HCT116 (cell line): ENCODE results near the gene ACTL7B.

Experiments used
- EZH2 ChIP-seq: fragments of 200-600 bp; sonication (generic); IDR thresholded peaks from 2 replicates; pipeline ENCODE4 v1.6.1; 2017; ENCODE audit warnings: antibody characterized with exemption, mixed run types
- EZH2phosphoT487 ChIP-seq: fragments of 200-600 bp; IDR thresholded peaks from 2 replicates; pipeline ENCODE4 v1.6.1; 2018; ENCODE audit warnings: antibody characterized with exemption, borderline replicate concordance
- POLR2A ChIP-seq: IDR thresholded peaks from 2 replicates; pipeline ENCODE4 v1.7.0; 2011; ENCODE audit warnings: borderline replicate concordance; ENCODE audit not compliant: insufficient read depth, insufficient read length; ENCODE audit errors: extremely low read depth
- TF ChIP-seq, protein P1 (sequence below), 3 experiments: fragments of 200-600 bp in 1 of 3; sonication (generic) in 1 of 3; IDR thresholded peaks in 2 of 3; conservative IDR thresholded peaks in 1 of 3; 2 replicates each; pipeline ENCODE4 v1.5.1; 2012 to 2017; ENCODE audit warnings: low read depth in 2 of 3, low read length in 2 of 3, antibody characterized with exemption in 1 of 3, borderline replicate concordance in 1 of 3, control low read depth in 1 of 3, mild to moderate bottlenecking in 1 of 3, mixed read lengths in 1 of 3, mixed run types in 1 of 3, moderate library complexity in 1 of 3; ENCODE audit not compliant: insufficient read depth in 1 of 3

DNA sequence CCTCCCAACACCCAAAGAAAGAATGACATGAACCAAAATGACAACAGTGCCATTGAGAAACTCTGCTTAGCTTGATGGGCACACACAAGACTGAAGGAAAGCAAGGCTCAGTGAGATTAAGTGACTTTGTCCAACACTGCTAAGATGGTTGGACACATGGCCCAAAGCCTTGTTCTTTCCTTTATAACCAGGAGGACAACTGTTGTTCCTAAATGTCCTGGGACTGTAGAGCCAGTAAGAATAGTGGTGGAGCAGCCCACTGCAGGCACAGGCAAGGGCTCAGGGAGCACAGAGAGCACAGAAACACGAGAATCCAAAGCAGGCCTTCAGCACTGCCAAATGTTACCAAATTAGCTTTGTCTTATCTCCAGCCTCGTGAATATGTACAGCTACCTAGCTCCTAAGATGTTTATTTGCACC, 10.2 kb upstream of the ACTL7B start:
- TF ChIP-seq POLR2A, result no peak
- TF ChIP-seq EZH2, result no peak
- TF ChIP-seq EZH2phosphoT487, result no peak
- TF ChIP-seq, protein P1, sequence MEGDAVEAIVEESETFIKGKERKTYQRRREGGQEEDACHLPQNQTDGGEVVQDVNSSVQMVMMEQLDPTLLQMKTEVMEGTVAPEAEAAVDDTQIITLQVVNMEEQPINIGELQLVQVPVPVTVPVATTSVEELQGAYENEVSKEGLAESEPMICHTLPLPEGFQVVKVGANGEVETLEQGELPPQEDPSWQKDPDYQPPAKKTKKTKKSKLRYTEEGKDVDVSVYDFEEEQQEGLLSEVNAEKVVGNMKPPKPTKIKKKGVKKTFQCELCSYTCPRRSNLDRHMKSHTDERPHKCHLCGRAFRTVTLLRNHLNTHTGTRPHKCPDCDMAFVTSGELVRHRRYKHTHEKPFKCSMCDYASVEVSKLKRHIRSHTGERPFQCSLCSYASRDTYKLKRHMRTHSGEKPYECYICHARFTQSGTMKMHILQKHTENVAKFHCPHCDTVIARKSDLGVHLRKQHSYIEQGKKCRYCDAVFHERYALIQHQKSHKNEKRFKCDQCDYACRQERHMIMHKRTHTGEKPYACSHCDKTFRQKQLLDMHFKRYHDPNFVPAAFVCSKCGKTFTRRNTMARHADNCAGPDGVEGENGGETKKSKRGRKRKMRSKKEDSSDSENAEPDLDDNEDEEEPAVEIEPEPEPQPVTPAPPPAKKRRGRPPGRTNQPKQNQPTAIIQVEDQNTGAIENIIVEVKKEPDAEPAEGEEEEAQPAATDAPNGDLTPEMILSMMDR (IDR thresholded peaks at IDR 0.05 in 2 of 3, conservative IDR thresholded peaks at IDR 0.05 in 1 of 3; ENCODE audit: borderline replicate concordance in 1 of 3, insufficient read depth in 1 of 3, low read depth in 2 of 3, low read length in 2 of 3), result no peak
